K562 (cell line): ENCODE measurements around the gene PFN3. TPM values are rescaled to one million over a fixed set of nuclear protein-coding genes. Genes with fewer than 3 reads are reported as not detected.

Experiments used
- ATAC-seq: fragments of 200-7000 bp; cut with Tn5 transposase; 3 replicates; pipeline ENCODE4 v1.9.1; 2020; ENCODE audit warnings: moderate library complexity
- BruUV-seq: library from RNA; stranded (reverse); fragments of 400-500 nt; replicated peaks from 2 replicates; lab custom pipeline; 2021; lab: Mats Ljungman, UMichigan
- CTCF ChIA-PET: fragments of 300-600 bp; formaldehyde crosslinking; extraction: SDS; loops from one replicate; lab custom pipeline; 2021; ENCODE audit warnings: low intra/inter-chr PET ratio; lab: Yijun Ruan, JAX
- POLR2A ChIA-PET: fragments of 300-600, 350-650 bp; sonication (Branson Sonifier 250); formaldehyde crosslinking; extraction: SDS; loops from one replicate; lab custom pipeline; 2021; ENCODE audit warnings: antibody characterized with exemption, inconsistent platforms; lab: Yijun Ruan, JAX
- DNase-seq, 4 experiments: peaks; one replicate each; pipeline versions ENCODE4 v3.0.0 to v3.0.0-alpha.2; 2011 to 2018; ENCODE audit warnings: low spot score in 3 of 4, mixed read lengths in 3 of 4; ENCODE audit errors: extremely low read depth in 1 of 4
- FAIRE-seq: peaks from 2 replicates; lab custom pipeline; 2011; peaks lifted over from hg19 to GRCh38; lab: Jason Lieb, UNC
- H2AFZ ChIP-seq: 2 replicates; pipeline ENCODE4 v1.6.0; 2011; ENCODE audit warnings: low read depth, low read length, control low read depth, inconsistent platforms
- H3K27ac ChIP-seq: fragments of 200-600 bp; 3 replicates; pipeline ENCODE4 v1.8.0; 2011; ENCODE audit warnings: low read depth, mild to moderate bottlenecking, control low read depth, inconsistent platforms, low read length, moderate library complexity, mixed read lengths; ENCODE audit errors: extremely low read depth
- H3K27me3 ChIP-seq, 2 experiments: fragments of 300-600 bp in 1 of 2; 2 replicates in 1 of 2; 3 replicates in 1 of 2; pipeline versions ENCODE4 v1.6.0 to v1.8.0; 2011; ENCODE audit warnings: inconsistent platforms in 2 of 2, low read length in 2 of 2, mild to moderate bottlenecking in 1 of 2, mixed read lengths in 1 of 2, moderate library complexity in 1 of 2; ENCODE audit not compliant: control insufficient read depth in 2 of 2, insufficient read depth in 2 of 2
- H3K36me3 ChIP-seq: fragments of 300-600 bp; 3 replicates; pipeline ENCODE4 v1.8.0; 2011; ENCODE audit warnings: mild to moderate bottlenecking, low read length, inconsistent platforms; ENCODE audit not compliant: control insufficient read depth, insufficient read depth
- H3K4me1 ChIP-seq, 2 experiments: fragments of 200-600 bp in 1 of 2; replicated peaks in 1 of 2; 2 replicates in 1 of 2; 3 replicates in 1 of 2; pipeline versions ENCODE4 v1.5.1 to v1.8.0; 2011; ENCODE audit warnings: inconsistent platforms in 2 of 2, low read length in 2 of 2, mild to moderate bottlenecking in 1 of 2, mixed read lengths in 1 of 2, moderate library complexity in 1 of 2; ENCODE audit not compliant: control insufficient read depth in 2 of 2, insufficient read depth in 2 of 2
- H3K4me2 ChIP-seq: 2 replicates; pipeline ENCODE4 v1.6.1; 2011; ENCODE audit warnings: low read length, control low read depth, inconsistent platforms, mixed read lengths; ENCODE audit not compliant: insufficient read depth
- H3K4me3 ChIP-seq: fragments of 200-600 bp; sonication (generic), shearing (Covaris generic); 2 replicates; pipeline ENCODE4 v1.5.1; 2016; ENCODE audit warnings: control low read depth, inconsistent platforms
- H3K79me2 ChIP-seq: fragments of 200-600 bp; 3 replicates; pipeline ENCODE4 v1.8.0; 2011; ENCODE audit warnings: low read length, inconsistent platforms; ENCODE audit not compliant: control insufficient read depth, insufficient read depth
- H3K9ac ChIP-seq, 2 experiments: 2 replicates each; pipeline versions ENCODE4 v1.6.0 to v1.6.1; 2011; ENCODE audit warnings: low read depth in 2 of 2, low read length in 2 of 2, control low read depth in 1 of 2, inconsistent platforms in 1 of 2, mild to moderate bottlenecking in 1 of 2, mixed read lengths in 1 of 2; ENCODE audit not compliant: insufficient read depth in 1 of 2
- H3K9me1 ChIP-seq: one replicate; pipeline ENCODE4 v1.6.0; 2011; ENCODE audit warnings: inconsistent platforms, mild to moderate bottlenecking, low read length, moderate library complexity; ENCODE audit not compliant: control insufficient read depth, insufficient read depth
- H3K9me3 ChIP-seq: replicated peaks from 2 replicates; pipeline ENCODE4 v1.5.1; 2011; ENCODE audit warnings: low read depth, low read length, inconsistent platforms; ENCODE audit not compliant: control insufficient read depth, insufficient read depth
- H4K20me1 ChIP-seq: replicated peaks from 2 replicates; pipeline ENCODE4 v1.6.1; 2011; ENCODE audit warnings: low read length, inconsistent platforms, mixed read lengths; ENCODE audit not compliant: control insufficient read depth, insufficient read depth
- CBFA2T2 ChIP-seq: fragments of 450-650 bp; conservative IDR thresholded peaks from 2 replicates; pipeline ENCODE4 v1.6.1; 2017; ENCODE audit warnings: mild to moderate bottlenecking
- CBFB ChIP-seq: sonication (generic); formaldehyde crosslinking; IDR thresholded peaks from 2 replicates; pipeline ENCODE4 v1.4.0; 2020; ENCODE audit warnings: mild to moderate bottlenecking, missing genetic modification reagents
- CSDE1 ChIP-seq, 2 experiments: fragments of 450-650 bp; IDR thresholded peaks; 2 replicates each; pipeline ENCODE4 v1.6.1; 2016; ENCODE audit warnings: mild to moderate bottlenecking in 1 of 2
- DEAF1 ChIP-seq: fragments of 450-650 bp; formaldehyde crosslinking; IDR thresholded peaks from 2 replicates; pipeline ENCODE4 v1.4.0; 2020; ENCODE audit warnings: mild to moderate bottlenecking, moderate library complexity
- E2F3 ChIP-seq: fragments of 250-450 bp; sonication (Bioruptor Pico); IDR thresholded peaks from 2 replicates; pipeline ENCODE4 v1.4.0; 2020; ENCODE audit warnings: mild to moderate bottlenecking
- GTF2F1 ChIP-seq: IDR thresholded peaks from 2 replicates; pipeline ENCODE4 v1.6.1; 2011; ENCODE audit warnings: low read depth, low read length, improper control_type of control experiment
- POLR2AphosphoS2 ChIP-seq: IDR thresholded peaks from 2 replicates; pipeline ENCODE4 v1.6.1; 2012; ENCODE audit warnings: low read length, improper control_type of control experiment
- SAFB ChIP-seq: fragments of 200-400 bp; formaldehyde crosslinking; IDR thresholded peaks from 2 replicates; pipeline ENCODE4 v1.6.1; 2017; ENCODE audit warnings: low read depth, low read length, borderline replicate concordance
- SRSF3 ChIP-seq: fragments of 200-400 bp; formaldehyde crosslinking; IDR thresholded peaks from 2 replicates; pipeline ENCODE4 v1.6.1; 2016; ENCODE audit warnings: mild to moderate bottlenecking, low read length, moderate library complexity; ENCODE audit not compliant: insufficient read depth
- TFE3 ChIP-seq: fragments of 450-650 bp; formaldehyde crosslinking; IDR thresholded peaks from 2 replicates; pipeline ENCODE4 v1.4.0; 2020; ENCODE audit warnings: mild to moderate bottlenecking, mixed read lengths
- ZFX ChIP-seq: sonication (generic); formaldehyde crosslinking; IDR thresholded peaks from 2 replicates; pipeline ENCODE4 v1.8.0; 2022; ENCODE audit warnings: mild to moderate bottlenecking, missing genetic modification reagents, moderate library complexity
- ZNF584 ChIP-seq: fragments of 200-800 bp; sonication (Bioruptor generic); IDR thresholded peaks from 2 replicates; pipeline ENCODE4 v1.6.1; 2016; ENCODE audit warnings: low read depth, mild to moderate bottlenecking, missing genetic modification characterization, missing compliant biosample characterization
- WGBS: fragments of 100-300 bp; shearing (Covaris generic); methylation state at CpG from one replicate; pipeline ENCODE4 v1.1.6; 2016; ENCODE audit warnings: low coverage, mixed read lengths; ENCODE audit not compliant: insufficient coverage; ENCODE audit errors: missing lambda C conversion rate; 5-methylcytosine and 5-hydroxymethylcytosine counted together
- in situ Hi-C: fragments of 300-500 bp; cut with MboI; formaldehyde crosslinking; loops from 4 replicates; pipeline ENCODE4 v1.15.0; 2018; ENCODE audit warnings: inconsistent platforms, mixed read lengths
- intact Hi-C: fragments of 100-400 bp; cut with micrococcal nuclease; formaldehyde crosslinking; loops from 2 replicates; pipeline ENCODE4 v1.14.2; 2022
- polyA plus RNA-seq, 8 experiments: library from polyadenylated mRNA; depleted of rRNA in 4 of 8; stranded (reverse) in 5 of 8; unstranded in 3 of 8; fragments of >200 nt; fragmentation: Nextera tagmentation in 2 of 8; fragmentation: Illumina TruSeq in 1 of 8; extraction: Ambion mirVana in 2 of 8; extraction: Trizol in 1 of 8; gene quantifications; 2 replicates each; pipeline versions ENCODE4 v1.2.1 to v1.2.3, GENCODE V29; 2011 to 2014; ENCODE audit warnings: inconsistent platforms in 1 of 8, missing spikeins in 1 of 8
- total RNA-seq, 7 experiments: library from RNA; depleted of rRNA in 6 of 7; stranded (reverse); fragments of >200 nt in 6 of 7; fragmentation: Illumina TruSeq in 2 of 7; extraction: Trizol in 2 of 7; gene quantifications; 2 replicates each; pipeline versions ENCODE4 v1.2.1 to v1.2.3, GENCODE V29; 2011 to 2021; ENCODE audit warnings: low replicate concordance in 1 of 7

The PFN3 gene
- total and polyA plus RNA-seq, 9 of the 15 experiments (the other 6 are each of a cell fraction or from before 2014, with no cell fraction given): not detected

- TF ChIP-seq SRSF3 (no peak), CSDE1 (IDR thresholded peaks at IDR 0.05) (no peak), SAFB (no peak)
Observed at GRCh38 chr5:177353093-177353492, 47.4 kb downstream of the PFN3 start (continued).

GRCh38 chr5:177351392-177352329, 48.8 kb downstream of the PFN3 start, which contains the start of gene LMAN2:
LMAN2 (minus strand) TSS chr5:177351668; CDS start chr5:177351647, 21 bp downstream.
- Histone ChIP-seq H3K27ac (peak within 1 kb of the TSS; percentile 95), H3K4me1 (peaks cover 17 to 24% of the 10 kb centered on the region in 2 experiments; a peak in 4 of 5 replicates), H4K20me1 (no peaks in the 10 kb centered on the region), H3K79me2 (peaks cover 49% of the 10 kb centered on the region), H3K9ac (peak within 1 kb of the TSS; percentile 95 to 97), H3K9me1 (no peaks in the 10 kb centered on the region), H3K4me3 (peak within 1 kb of the TSS; percentile 81), H3K27me3 (no peaks in the 10 kb centered on the region), H3K36me3 (peaks cover 30% of the 10 kb centered on the region), H3K9me3 (0 out of 2 replicates have a peak, but pooled peaks cover 3% of the 10 kb centered on the region), H3K4me2 (peak within 1 kb of the TSS; percentile 96), H2AFZ (peak within 1 kb of the TSS; percentile 96)
- CTCF ChIA-PET: interaction anchor here (0.5 to 0.6 kb wide), 2 partner anchors 105 to 192 kb away, joined by 3 read pairs; no protein-coding TSS in a partner anchor
- POLR2A ChIA-PET: interaction anchor here (0.6 to 3.4 kb wide), 18 partner anchors 9 to 213 kb away, joined by 3 to 18 read pairs (median 4); partner anchors contain the start of genes PRELID1 and RAB24
- intact Hi-C loops: no loop called here
- BruUV-seq: TSS peak; percentile 97
- peak; percentile 90 for FAIRE-seq
- DNase-seq: peak; percentile 93 to 96 (median 95)
- in situ Hi-C loops: no loop called here
- peak; percentile 99 for ATAC-seq
- WGBS: 8% methylated on average over 52 of the region's 55 CpGs
- TF ChIP-seq POLR2AphosphoS2 (no peak), GTF2F1 (no peak), TFE3 (CRISPR knock-in tag) (no peak), CBFA2T2 (no peak), ZFX (CRISPR knock-in tag) (peak; percentile 84), ZNF584 (CRISPR knock-in tag) (no peak), CBFB (CRISPR knock-in tag) (no peak), DEAF1 (no peak), E2F3 (no peak)
